ENCODE results near the gene HRH1. TPM values are rescaled to one million over a fixed set of nuclear protein-coding genes. Genes with fewer than 3 reads are reported as not detected.
A peak's percentile ranks its signal among the peaks of the same experiment; 100 is the strongest.
"Not testable (repeated sequence)": the region's sequence is repeated elsewhere in the genome, so short reads cannot be mapped to it uniquely, and the experiment has no call there.

Gene HRH1
- total RNA-seq, 1 donor from 2014 or later = 40.3 TPM

- intact Hi-C loops (cut with DNase I) = no loop called here
- ATAC-seq = no peak
Measured at GRCh38 chr3:11197484-11197883, 43.2 kb downstream of the HRH1 start.

DNA sequence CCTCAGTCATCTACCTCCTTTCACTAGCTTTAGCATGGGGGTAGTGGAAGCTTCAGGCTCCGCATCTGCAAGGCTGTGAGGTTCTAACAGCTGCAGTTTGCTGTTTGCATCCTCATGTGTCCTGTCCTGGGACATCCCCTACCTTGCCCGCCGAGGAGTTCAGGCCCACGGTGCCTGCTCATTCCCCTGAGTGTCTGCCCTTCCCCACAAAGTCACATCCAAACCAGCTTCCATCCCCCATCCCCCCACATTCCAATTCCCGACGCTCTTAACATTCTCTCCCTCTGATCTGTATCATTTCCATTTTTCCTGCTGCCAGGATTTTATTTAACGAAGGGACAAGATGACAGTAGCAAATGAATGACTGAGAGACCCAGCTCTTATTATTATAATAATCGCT is 43.8 kb downstream of the HRH1 start:
- no peak for DNase-seq (ENCODE audit: low spot score)
- intact Hi-C loops (cut with DNase I) = no loop called here
- no peak for ATAC-seq

More at GRCh38 chr3:11197484-11197883, 43.2 kb downstream of the HRH1 start:
- DNase-seq (ENCODE audit: low spot score) = no peak

GRCh38 chr3:11198495-11198894 is 44.2 kb downstream of the HRH1 start:
- ATAC-seq = no peak
- no peak for DNase-seq (ENCODE audit: low spot score)
- intact Hi-C loops (cut with DNase I) = no loop called here

GRCh38 chr3:11199902-11200845 is 45.9 kb downstream of the HRH1 start:
- ATAC-seq = no peak
- intact Hi-C loops (cut with DNase I) = no loop called here
- no peak for DNase-seq (ENCODE audit: low spot score)

GRCh38 chr3:11201251-11202019 is 47.1 kb downstream of the HRH1 start:
- DNase-seq (ENCODE audit: low spot score) = no peak
- intact Hi-C loops (cut with DNase I) = no loop called here

DNA sequence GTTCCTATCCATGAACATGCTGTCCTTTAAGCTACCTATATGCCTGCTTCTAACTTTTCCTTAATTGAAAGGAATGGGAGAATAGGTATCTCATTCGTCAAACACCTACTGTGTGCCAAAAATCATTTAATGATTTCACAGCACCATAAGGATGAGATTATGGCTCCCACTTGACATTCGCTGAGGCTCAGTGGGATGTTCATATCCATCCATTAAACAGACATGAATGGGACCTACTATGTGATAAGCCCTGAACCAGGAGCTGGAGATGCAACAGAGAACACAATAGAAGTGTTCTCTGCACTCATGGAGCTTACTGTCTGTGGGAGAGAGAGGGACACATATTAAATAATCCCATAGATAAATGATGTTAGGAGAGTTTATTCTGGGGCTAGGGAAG is 49.7 kb downstream of the HRH1 start:
- intact Hi-C loops (cut with DNase I) = no loop called here
- no peak for ATAC-seq
- DNase-seq (ENCODE audit: low spot score) = no peak

More at GRCh38 chr3:11201251-11202019, 47.1 kb downstream of the HRH1 start:
- peak; percentile 26 for ATAC-seq

DNA sequence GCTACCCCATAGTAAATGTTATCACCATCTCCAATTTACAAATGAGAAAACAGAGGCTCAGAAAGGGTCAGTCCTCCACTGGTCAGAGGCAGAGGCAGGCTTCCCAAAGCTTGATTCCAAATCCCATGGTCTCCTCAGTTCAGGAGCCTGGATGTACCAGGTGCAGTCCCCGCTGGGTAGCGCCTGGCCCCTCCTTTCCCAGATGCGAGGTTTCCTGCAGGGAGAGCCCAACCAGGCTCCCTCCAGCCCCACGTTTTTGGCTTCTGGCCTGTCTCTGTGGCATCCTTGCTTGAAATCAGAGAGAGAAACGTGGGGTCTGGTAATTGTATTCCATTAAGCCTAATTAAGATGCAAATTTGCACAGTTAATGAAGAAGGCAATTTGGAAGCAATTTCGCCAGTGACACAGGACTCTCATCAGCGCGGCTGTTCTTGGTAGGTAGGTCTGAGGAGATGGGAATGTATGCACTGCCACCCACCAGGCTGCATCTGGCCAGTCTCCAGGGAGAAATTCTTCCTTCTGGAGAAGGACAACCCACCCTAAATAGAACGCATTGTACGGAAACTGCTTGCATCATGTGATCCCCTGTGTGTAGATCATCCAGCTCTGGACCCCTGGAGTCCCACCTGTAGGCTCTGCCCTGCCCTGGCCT is 50.5 kb downstream of the HRH1 start:
- intact Hi-C loops (cut with DNase I) = no loop called here
- DNase-seq (ENCODE audit: low spot score) (peak; percentile 37), ATAC-seq (no peak)

DNA sequence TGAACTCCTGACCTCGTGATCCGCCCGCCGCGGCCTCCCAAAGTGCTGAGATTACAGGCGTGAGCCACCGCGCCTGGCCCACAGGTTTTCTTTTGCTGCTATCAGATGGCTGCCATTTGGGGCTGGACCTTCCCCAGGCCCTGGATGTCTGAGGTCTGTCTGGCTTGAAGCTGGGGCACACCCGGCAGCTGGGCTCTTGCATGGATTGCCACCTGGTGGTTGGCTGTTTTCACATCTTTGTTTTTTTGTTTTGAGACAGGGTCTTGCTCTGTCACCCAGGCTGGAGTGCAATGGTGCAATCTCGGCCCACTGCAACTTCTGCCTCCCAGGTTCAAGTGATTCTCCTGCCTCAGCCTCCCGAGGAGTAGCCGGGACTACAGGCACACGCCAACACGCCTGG is 51.6 kb downstream of the HRH1 start:
- ATAC-seq; intact Hi-C loops (cut with DNase I); DNase-seq (ENCODE audit: low spot score): not testable (repeated sequence)

DNA sequence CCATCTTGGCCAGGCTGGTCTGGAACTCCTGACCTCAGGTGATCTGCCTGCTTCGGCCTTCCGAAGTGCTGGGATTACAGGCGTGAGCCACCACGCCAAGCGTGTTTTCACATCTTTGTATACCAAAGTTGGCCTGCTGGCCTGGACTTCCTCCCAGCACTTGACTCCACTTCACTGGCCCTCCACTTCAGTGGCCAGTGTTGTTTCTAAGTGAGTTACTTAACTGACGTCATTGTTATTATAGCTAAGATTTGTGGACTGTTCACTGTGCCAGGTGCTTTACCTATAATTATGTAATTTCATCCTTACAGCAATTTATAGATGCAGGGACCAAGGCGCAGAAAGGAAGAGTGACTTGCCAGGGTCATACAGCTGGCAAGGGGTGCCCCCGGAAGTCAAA is 52.0 kb downstream of the HRH1 start:
- no peak for DNase-seq (ENCODE audit: low spot score)
- intact Hi-C loops (cut with DNase I) = no loop called here
- ATAC-seq = no peak

- intact Hi-C loops (cut with DNase I) = no loop called here
- DNase-seq (ENCODE audit: low spot score) = peak; percentile 22
Measured at GRCh38 chr3:11206953-11207352, 52.7 kb downstream of the HRH1 start.

GRCh38 chr3:11211531-11212298 is 57.4 kb downstream of the HRH1 start:
- DNase-seq (ENCODE audit: low spot score) (peak; percentile 56), ATAC-seq (peak; percentile 64)
- intact Hi-C loops (cut with DNase I) = no loop called here

More at GRCh38 chr3:11206953-11207352, 52.7 kb downstream of the HRH1 start:
- ATAC-seq = no peak

DNA sequence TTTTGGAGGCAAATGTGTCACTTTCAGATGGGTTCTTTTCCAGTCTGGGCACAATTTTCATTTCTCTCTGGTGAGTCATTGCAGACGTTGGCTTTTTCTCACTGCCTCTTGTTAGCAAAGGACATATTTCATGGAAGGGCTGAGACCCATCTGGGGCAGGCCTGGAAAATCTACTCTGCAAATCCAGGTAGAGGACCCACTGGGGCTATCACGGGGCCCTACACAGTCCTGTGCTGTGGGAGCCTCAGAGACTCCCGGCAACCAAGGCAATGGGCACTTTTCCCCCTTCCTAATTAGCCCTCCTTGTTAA is 58.0 kb downstream of the HRH1 start:
- ATAC-seq = no peak
- peak; percentile 10 for DNase-seq (ENCODE audit: low spot score)
- intact Hi-C loops (cut with DNase I) = no loop called here

DNA sequence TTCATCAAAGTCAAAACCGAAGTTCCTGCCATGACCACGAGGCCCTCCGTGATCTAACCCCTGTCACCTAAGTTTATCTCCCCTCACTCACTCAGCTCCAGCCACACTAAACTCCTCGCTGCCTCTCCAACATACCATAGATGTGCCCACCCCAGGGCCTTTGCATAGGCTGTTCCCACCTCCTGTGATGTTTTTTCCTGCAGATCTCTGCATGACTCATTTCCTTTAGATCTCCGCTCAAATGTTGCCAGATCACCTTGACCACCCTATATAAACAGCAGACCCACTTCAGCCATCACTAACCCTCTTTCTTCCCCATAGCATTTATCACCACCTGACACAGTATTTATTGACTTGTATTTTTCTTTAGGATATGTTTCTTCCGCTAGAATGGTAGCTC is 58.5 kb downstream of the HRH1 start:
- intact Hi-C loops (cut with DNase I) = no loop called here
- ATAC-seq (no peak), DNase-seq (ENCODE audit: low spot score) (peak; percentile 18)

GRCh38 chr3:11213810-11214450 is 59.6 kb downstream of the HRH1 start:
- intact Hi-C loops (cut with DNase I) = no loop called here
- DNase-seq (ENCODE audit: low spot score) (peak; percentile 22), ATAC-seq (no peak)

DNA sequence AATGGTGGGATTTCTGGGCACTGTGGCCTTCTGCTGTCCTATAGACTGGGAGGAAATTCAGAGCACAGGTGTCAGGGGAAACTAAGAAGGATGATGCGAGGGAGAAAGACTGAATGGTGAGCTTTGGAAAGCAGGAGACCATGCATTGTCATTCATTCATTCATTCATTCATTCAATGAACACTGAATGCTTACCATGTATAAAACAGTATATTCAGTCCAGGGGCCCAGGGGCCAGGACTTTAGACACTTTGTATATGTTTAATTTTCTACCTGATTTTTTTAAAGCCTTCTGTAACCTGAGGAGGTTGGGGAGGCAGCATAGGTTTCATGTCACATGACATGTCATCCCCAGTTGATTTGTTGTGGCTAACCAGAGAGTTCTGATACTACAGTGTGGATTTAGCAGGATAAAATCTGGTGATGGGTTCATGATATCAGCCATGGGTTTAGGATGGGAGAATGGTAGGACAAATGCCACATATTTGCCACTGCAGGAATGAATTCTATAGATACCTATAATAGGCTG is 60.2 kb downstream of the HRH1 start:
- intact Hi-C loops (cut with DNase I) = no loop called here
- no peak for DNase-seq (ENCODE audit: low spot score)
- no peak for ATAC-seq

DNA sequence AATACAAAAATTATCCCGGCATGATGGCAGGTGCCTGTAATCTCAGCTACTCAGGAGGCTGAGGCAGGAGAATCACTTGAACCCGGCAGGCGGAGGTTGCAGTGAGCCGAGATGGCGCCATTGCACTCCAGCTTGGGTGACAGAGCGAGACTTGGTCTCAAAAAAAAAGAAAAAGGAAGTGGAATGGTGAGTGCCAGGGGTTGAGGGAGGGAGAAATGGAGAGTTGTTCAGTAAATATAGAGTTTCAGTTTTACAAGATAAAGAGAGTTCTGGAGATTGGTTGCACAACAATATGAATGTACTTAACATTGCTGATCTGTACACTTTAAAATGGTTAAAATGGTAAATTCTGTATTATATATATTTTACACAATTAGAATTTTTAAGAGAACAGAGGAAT is 63.1 kb downstream of the HRH1 start:
- not testable (repeated sequence) for ATAC-seq

DNA sequence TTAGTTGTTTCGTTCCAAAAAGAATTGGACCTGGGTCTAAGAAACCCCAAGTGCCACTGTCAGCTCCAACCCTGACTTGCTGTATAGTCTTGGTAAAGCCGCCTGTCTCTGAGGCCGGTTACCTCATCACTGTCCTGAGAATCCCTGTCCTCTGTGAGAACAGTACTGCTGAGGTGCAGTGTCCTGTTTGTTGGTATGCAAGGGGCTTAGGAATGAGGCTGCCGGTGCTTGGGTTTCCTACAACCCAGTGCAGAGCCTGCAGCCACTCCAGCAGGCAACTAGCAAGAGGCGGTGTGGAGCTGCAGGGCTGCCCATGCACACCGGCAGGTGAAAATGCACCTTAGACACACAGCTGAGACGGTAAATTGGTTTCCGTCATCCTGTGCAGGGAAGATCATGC is 65.9 kb downstream of the HRH1 start:
- DNase-seq (ENCODE audit: low spot score) (no peak), ATAC-seq (no peak)
- intact Hi-C loops (cut with DNase I) = no loop called here

More for the DNA sequence above, 63.1 kb downstream of the HRH1 start:
- intact Hi-C loops (cut with DNase I); DNase-seq (ENCODE audit: low spot score): not testable (repeated sequence)

DNA sequence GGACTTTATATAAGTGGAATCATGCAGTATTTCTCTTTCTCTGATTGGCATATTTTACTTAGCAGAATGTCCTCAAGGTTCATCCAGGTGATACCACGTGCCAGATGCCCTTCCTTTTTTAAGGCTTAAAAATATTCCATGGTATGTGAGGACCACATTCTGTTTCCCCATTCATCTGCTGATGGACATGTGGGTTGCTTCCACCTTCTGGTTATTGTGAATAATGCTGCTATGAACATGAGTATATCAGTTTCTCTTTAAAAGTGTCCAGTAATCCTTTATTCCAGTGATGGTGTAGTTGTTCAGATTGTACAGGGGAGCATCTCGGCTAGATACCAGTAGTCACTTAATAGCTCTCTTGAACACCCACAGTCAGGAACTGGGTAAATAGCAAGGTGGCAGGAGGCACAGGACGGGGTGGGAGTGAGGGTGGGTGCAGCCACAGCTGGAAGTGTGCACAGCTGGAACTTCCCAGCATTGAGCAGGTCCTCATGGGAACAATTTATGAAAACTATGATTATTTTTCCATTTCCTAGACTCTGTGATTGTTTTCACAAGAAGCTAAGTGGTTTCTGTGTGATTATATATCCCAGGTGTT is 67.6 kb downstream of the HRH1 start:
- intact Hi-C loops (cut with DNase I) = no loop called here
- DNase-seq (ENCODE audit: low spot score) = no peak
- ATAC-seq = peak; percentile 63
